HL-60 (cell line): ENCODE data around the gene HERC2.

ENCODE experiments used
- CTCF ChIP-seq: IDR thresholded peaks from one replicate; pipeline ENCODE4 v1.5.1; 2011; ENCODE audit warnings: low read length, control low read depth, inconsistent platforms; ENCODE audit not compliant: insufficient read depth
- POLR2AphosphoS5 ChIP-seq: IDR thresholded peaks from 2 replicates; pipeline ENCODE4 v1.6.1; 2012; ENCODE audit warnings: low read depth

- TF ChIP-seq POLR2AphosphoS5 (no peak), CTCF (no peak)
Measured at GRCh38 chr15:28286031-28286430, 35.9 kb downstream of the HERC2 start.
